Thyroid gland (tissue), 4 donors: ENCODE results near the gene C1QL1.

Experiments used
- CTCF ChIP-seq, 6 experiments: fragments of 200-600 bp in 3 of 6; fragments of 450-650 bp in 3 of 6; sonication (generic) in 3 of 6; IDR thresholded peaks; one replicate each; pipeline ENCODE4 v1.5.1; 2016 to 2019; ENCODE audit warnings: antibody characterized with exemption in 6 of 6, mild to moderate bottlenecking in 2 of 6, inconsistent platforms in 1 of 6, moderate library complexity in 1 of 6
- POLR2A ChIP-seq, 2 donors: fragments of 450-650 bp; IDR thresholded peaks; one replicate each; pipeline ENCODE4 v1.6.1; 2017; ENCODE audit warnings: antibody characterized with exemption in 2 of 2, mild to moderate bottlenecking in 2 of 2, moderate library complexity in 1 of 2

- TF ChIP-seq CTCF (IDR thresholded peaks at IDR 0.05) (no peak), POLR2A (IDR thresholded peaks at IDR 0.05) (no peak)
These were observed 27.4 kb upstream of the C1QL1 start for GRCh38 chr17:44995436-44996001.
